Type B pancreatic cell (in vitro differentiated cells): Measurements from ENCODE around the gene GLI1. TPM values are rescaled to one million over a fixed set of nuclear protein-coding genes. Genes with fewer than 3 reads are reported as not detected.

ENCODE experiments used
- DNase-seq: peaks from one replicate; pipeline ENCODE4 v3.0.0; 2021; ENCODE audit warnings: mixed read lengths; ENCODE audit not compliant: unreplicated experiment; ENCODE audit errors: extremely low spot score
- H3K27ac Mint-ChIP-seq: 2 replicates; pipeline ENCODE4 v1.8.0; 2021; ENCODE audit warnings: mild to moderate bottlenecking, mixed read lengths
- H3K27me3 Mint-ChIP-seq: 2 replicates; pipeline ENCODE4 v1.8.0; 2021; ENCODE audit warnings: mixed read lengths
- H3K36me3 Mint-ChIP-seq: 2 replicates; pipeline ENCODE4 v1.8.0; 2021; ENCODE audit warnings: mixed read lengths
- H3K4me1 Mint-ChIP-seq: one replicate; pipeline ENCODE4 v1.8.0; 2021; ENCODE audit warnings: mixed read lengths; ENCODE audit not compliant: unreplicated experiment
- H3K4me3 Mint-ChIP-seq: 2 replicates; pipeline ENCODE4 v1.8.0; 2021; ENCODE audit warnings: mild to moderate bottlenecking, mixed read lengths
- H3K9me3 Mint-ChIP-seq: 2 replicates; pipeline ENCODE4 v1.8.0; 2021; ENCODE audit warnings: mixed read lengths
- total RNA-seq: library from RNA; stranded (reverse); gene quantifications from 2 replicates; pipeline ENCODE4 v1.2.1, GENCODE V29; 2021; ENCODE audit warnings: low replicate concordance
- TF ChIP-seq, protein P1 (sequence below): fragments of 200-600 bp; sonication (generic); conservative IDR thresholded peaks from 2 replicates; pipeline ENCODE4 v1.5.0; 2021; ENCODE audit warnings: antibody characterized with exemption, mild to moderate bottlenecking

Gene GLI1
- total RNA-seq, 1 donor from 2014 or later = 22.7 TPM

DNA sequence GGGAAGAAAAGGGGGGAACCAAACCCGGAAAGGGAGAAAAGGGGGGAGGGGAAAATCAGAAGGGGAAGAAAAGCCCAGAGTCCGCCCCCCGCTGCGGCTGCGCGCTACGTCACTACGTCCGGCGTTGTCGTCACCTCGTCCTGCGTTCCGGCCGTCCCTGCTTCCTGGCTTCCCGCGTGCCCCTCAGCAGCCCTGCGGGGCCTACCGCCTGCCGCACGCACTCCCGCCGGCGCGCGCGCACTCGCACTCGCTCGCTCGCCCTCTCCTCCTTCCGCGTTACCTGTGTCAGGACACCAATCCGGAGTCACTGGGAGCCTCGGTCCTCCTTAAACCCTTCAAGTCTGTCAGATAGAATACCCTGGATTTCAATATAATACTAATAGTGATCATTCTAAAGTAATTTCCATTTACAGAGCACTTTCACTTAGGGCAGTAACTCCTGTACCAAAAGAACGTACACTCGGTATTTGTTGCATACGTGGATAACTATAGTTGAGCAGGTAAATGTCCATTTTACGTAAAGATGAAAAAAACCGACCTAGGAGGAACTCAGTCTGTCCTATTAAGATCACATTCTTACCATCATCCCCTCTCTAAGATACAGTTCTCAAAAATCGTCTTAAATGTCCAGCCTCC, 28.5 kb upstream of the GLI1 start, which contains the start of gene R3HDM2:
TSS of gene R3HDM2 (minus strand) at position 113 of the 636 bp plus-strand sequence. CDS start 120,615 bp downstream, outside the sequence.
- no peaks in the 10 kb centered on the region for H3K27me3 Mint-ChIP-seq
- peak within 1 kb of the TSS; percentile 99 for H3K27ac Mint-ChIP-seq
- H3K9me3 Mint-ChIP-seq = no peaks in the 10 kb centered on the region
- DNase-seq = peak; percentile 96
- H3K4me3 Mint-ChIP-seq = peak within 1 kb of the TSS; percentile 98
- peaks cover 24% of the 10 kb centered on the region for H3K4me1 Mint-ChIP-seq
- H3K36me3 Mint-ChIP-seq = peaks cover 5% of the 10 kb centered on the region
- TF ChIP-seq, protein P1, sequence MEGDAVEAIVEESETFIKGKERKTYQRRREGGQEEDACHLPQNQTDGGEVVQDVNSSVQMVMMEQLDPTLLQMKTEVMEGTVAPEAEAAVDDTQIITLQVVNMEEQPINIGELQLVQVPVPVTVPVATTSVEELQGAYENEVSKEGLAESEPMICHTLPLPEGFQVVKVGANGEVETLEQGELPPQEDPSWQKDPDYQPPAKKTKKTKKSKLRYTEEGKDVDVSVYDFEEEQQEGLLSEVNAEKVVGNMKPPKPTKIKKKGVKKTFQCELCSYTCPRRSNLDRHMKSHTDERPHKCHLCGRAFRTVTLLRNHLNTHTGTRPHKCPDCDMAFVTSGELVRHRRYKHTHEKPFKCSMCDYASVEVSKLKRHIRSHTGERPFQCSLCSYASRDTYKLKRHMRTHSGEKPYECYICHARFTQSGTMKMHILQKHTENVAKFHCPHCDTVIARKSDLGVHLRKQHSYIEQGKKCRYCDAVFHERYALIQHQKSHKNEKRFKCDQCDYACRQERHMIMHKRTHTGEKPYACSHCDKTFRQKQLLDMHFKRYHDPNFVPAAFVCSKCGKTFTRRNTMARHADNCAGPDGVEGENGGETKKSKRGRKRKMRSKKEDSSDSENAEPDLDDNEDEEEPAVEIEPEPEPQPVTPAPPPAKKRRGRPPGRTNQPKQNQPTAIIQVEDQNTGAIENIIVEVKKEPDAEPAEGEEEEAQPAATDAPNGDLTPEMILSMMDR = no peak

GRCh38 chr12:57431654-57432188, 27.9 kb upstream of the GLI1 start:
- peaks cover under 1% of the 10 kb centered on the region for H3K36me3 Mint-ChIP-seq
- DNase-seq = no peak
- TF ChIP-seq, protein P1 = no peak

GRCh38 chr12:57433370-57433769, 26.2 kb upstream of the GLI1 start:
- Mint-ChIP-seq H3K9me3 (no peaks in the 10 kb centered on the region), H3K36me3 (no peaks in the 10 kb centered on the region), H3K4me3 (no peak overlapping the region), H3K27me3 (no peaks in the 10 kb centered on the region), H3K4me1 (peaks cover 24% of the 10 kb centered on the region), H3K27ac (no peak overlapping the region)
- no peak for DNase-seq
- TF ChIP-seq, protein P1 = no peak

More at GRCh38 chr12:57431654-57432188, 27.9 kb upstream of the GLI1 start:
- Mint-ChIP-seq H3K27ac (peak overlapping the region; percentile 99), H3K27me3 (no peaks in the 10 kb centered on the region), H3K9me3 (no peaks in the 10 kb centered on the region), H3K4me1 (peaks cover 24% of the 10 kb centered on the region), H3K4me3 (peak overlapping the region; percentile 97)

- H3K9me3 Mint-ChIP-seq = no peaks in the 10 kb centered on the region
- H3K4me3 Mint-ChIP-seq = no peak within 1 kb of the TSS
- DNase-seq = no peak
- no peaks in the 10 kb centered on the region for H3K27me3 Mint-ChIP-seq
- peaks cover 18% of the 10 kb centered on the region for H3K4me1 Mint-ChIP-seq
- peak within 1 kb of the TSS; percentile 41 for H3K27ac Mint-ChIP-seq
- no peaks in the 10 kb centered on the region for H3K36me3 Mint-ChIP-seq
- TF ChIP-seq, protein P1 = no peak
Measured at GRCh38 chr12:57434517-57435223, 24.9 kb upstream of the GLI1 start, which contains the start of gene INHBC. Gene INHBC, plus strand, starts transcription at chr12:57434784. Its CDS starts 103 bp downstream, at chr12:57434887.

GRCh38 chr12:57435293-57435692, 24.3 kb upstream of the GLI1 start:
- TF ChIP-seq, protein P1 = no peak
- Mint-ChIP-seq H3K9me3 (no peaks in the 10 kb centered on the region), H3K4me1 (peaks cover 14% of the 10 kb centered on the region), H3K27me3 (no peaks in the 10 kb centered on the region), H3K4me3 (no peak overlapping the region), H3K27ac (no peak overlapping the region), H3K36me3 (no peaks in the 10 kb centered on the region)
- DNase-seq = no peak
